ENCODE measurements around the gene IFRD1. TPM values are rescaled to one million over a fixed set of nuclear protein-coding genes. Genes with fewer than 3 reads are reported as not detected.

Gene IFRD1
- total and polyA plus RNA-seq, 7 donors = 22.8 to 63.7 (median 45.7) TPM

DNA sequence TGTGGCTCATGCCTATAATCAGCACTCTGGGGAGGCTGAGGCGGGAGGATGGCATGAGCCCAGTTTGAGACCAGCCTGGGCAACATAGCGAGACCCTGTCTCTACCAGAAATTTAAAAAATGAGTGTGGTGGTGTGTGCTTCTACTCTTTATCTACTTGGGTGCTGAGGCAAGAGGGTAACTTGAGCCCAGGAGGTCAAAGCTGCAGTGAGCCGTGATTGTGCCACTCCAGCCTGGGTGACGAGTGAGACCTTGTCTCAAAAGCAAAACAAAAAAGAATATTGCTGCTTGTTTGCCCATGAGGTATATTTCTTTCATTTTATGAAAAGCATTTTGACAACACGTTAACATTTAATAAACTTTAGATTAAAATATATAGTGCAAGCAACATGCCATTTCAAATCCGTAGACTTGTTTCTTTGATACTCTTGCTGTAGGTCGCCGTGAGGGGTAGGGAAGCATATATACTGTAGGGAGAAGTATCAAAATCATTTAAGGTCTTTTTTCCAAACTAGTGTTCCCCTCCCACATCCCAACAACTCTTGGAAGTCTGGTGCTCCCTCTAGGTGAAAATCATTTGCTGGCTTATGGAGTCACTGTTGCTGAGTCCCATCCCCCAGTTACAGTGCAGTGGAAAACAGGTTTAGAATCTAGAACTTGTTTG, 26.3 kb downstream of the IFRD1 start:
- intact Hi-C loops (cut with DNase I) = no loop called here
- Histone ChIP-seq H3K27me3 (no peaks in the 10 kb centered on the region), H3K36me3 (peaks cover 0 to 62% (median 21%) of the 10 kb centered on the region in 4 donors), H3K4me3 (no peak overlapping the region), H3K27ac (no peak overlapping the region), H3K9me3 (no peaks in the 10 kb centered on the region), H3K4me1 (peaks cover 0 to 16% (median 12%) of the 10 kb centered on the region in 4 donors)
- TF ChIP-seq EP300 (IDR thresholded peaks at IDR 0.05) = no peak
- TF ChIP-seq, protein P1, sequence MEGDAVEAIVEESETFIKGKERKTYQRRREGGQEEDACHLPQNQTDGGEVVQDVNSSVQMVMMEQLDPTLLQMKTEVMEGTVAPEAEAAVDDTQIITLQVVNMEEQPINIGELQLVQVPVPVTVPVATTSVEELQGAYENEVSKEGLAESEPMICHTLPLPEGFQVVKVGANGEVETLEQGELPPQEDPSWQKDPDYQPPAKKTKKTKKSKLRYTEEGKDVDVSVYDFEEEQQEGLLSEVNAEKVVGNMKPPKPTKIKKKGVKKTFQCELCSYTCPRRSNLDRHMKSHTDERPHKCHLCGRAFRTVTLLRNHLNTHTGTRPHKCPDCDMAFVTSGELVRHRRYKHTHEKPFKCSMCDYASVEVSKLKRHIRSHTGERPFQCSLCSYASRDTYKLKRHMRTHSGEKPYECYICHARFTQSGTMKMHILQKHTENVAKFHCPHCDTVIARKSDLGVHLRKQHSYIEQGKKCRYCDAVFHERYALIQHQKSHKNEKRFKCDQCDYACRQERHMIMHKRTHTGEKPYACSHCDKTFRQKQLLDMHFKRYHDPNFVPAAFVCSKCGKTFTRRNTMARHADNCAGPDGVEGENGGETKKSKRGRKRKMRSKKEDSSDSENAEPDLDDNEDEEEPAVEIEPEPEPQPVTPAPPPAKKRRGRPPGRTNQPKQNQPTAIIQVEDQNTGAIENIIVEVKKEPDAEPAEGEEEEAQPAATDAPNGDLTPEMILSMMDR (IDR thresholded peaks at IDR 0.05) = no peak
- no peak for DNase-seq
- WGBS, 2 donors = 98% methylated on average over 8 of the region's 8 CpGs

DNA sequence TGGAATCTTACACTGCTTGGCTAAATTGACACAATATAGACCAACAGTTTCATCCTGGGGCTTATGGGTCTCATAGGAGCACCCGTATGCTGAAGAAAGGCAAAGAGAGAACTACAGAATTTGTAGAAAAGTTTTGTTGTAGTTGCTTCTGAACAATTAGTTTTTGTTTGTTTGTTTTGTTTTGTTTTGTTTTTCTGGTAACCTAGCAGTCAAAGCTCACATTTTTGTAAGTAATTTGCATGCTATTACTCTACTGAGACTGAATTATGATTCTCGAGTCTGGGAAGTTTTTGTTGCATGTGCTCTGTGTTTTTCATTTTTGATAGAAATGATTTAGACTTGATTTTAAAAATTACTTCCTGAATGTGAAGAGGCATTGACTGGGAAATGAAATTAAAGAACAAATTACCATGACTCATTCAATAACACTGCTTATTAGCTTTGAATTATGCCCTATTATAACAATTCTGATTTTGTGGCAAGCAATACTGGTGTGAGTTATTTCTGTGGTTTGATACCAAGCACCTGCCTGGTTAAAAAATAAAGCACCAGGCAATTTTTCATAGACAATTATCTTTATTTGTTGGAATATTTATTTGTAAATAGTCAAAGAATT, 31.0 kb downstream of the IFRD1 start:
- TF ChIP-seq POLR2A (IDR thresholded peaks at IDR 0.05) (no peak), POLR2AphosphoS5 (IDR thresholded peaks at IDR 0.05) (no peak), EP300 (IDR thresholded peaks at IDR 0.05) (no peak)
- TF ChIP-seq, protein P1 (IDR thresholded peaks at IDR 0.05) = no peak
- H3K4me3 ChIP-seq = no peak overlapping the region
- no peak for DNase-seq
- H3K4me1 ChIP-seq = peaks cover 0 to 55% (median 53%) of the 10 kb centered on the region in 4 donors
- no peaks in the 10 kb centered on the region for H3K9me3 ChIP-seq
- H3K36me3 ChIP-seq = peaks cover 0 to 16% (median 4%) of the 10 kb centered on the region in 4 donors
- intact Hi-C loops (cut with DNase I) = loop anchor here (2.0 kb wide), 2 partner anchors 14 to 28 kb away; no protein-coding TSS in a partner anchor
- H3K27me3 ChIP-seq = no peaks in the 10 kb centered on the region
- 81 to 88% methylated on average over 2 of the region's 2 CpGs for WGBS, 2 donors
- peak overlapping the region; percentile 68 to 86 (median 75) for H3K27ac ChIP-seq

DNA sequence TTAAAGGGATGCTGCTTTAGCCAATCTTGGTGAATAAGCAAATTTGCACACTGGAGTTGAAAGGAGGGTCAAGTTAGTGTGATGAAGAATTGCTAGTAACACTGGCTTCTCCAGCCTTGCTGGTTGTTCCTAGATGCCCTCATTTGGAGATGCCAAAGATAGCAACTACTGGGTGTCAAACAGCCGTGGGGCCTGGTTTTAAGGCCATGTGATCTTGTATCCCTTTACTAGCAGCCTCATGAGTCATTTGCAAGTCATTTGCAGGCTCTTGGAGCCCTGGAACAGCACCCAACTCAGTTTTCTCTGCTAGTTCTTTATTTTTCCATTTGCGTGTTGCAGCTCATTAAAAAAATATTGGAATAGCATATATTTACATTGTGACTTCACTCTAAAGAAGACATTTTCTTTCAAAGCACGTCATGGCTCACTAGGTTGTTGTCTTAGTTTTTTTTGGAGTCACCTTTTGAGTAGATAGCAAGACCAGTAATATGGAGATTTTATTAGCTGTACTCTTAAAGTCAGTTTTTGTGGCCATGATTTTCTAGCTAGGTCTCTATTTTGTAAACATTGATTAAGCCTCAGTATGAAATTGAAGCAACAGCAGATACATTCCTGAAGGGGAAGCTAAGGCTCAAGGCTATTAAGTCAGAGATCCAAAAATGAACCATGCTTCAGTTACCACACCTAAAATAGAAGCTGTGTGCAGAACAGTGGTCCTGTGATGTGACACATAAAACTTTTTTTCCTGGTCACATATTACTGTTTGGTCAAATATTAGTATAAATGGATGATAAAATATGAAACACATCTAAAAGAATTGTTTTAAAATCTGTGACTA, 31.8 kb downstream of the IFRD1 start:
- Histone ChIP-seq H3K9me3 (no peaks in the 10 kb centered on the region), H3K27me3 (no peaks in the 10 kb centered on the region), H3K27ac (peak overlapping the region; percentile 68 to 86 (median 75)), H3K36me3 (peaks cover 0 to 8% (median 2%) of the 10 kb centered on the region in 4 donors), H3K4me3 (no peak overlapping the region), H3K4me1 (peaks cover 0 to 55% (median 53%) of the 10 kb centered on the region in 4 donors)
- TF ChIP-seq EP300 (IDR thresholded peaks at IDR 0.05) (peak in 3 of 4 donors; percentile 1 to 89 (median 41)), POLR2AphosphoS5 (IDR thresholded peaks at IDR 0.05) (peak; percentile 61 to 92 (median 74))
- TF ChIP-seq, protein P1 (IDR thresholded peaks at IDR 0.05) = no peak
- intact Hi-C loops (cut with DNase I) = loop anchor here (2.0 kb wide), 2 partner anchors 13 to 29 kb away; no protein-coding TSS in a partner anchor
- DNase-seq = peak; percentile 90
- WGBS, 2 donors = 76% methylated on average over 3 of the region's 3 CpGs

DNA sequence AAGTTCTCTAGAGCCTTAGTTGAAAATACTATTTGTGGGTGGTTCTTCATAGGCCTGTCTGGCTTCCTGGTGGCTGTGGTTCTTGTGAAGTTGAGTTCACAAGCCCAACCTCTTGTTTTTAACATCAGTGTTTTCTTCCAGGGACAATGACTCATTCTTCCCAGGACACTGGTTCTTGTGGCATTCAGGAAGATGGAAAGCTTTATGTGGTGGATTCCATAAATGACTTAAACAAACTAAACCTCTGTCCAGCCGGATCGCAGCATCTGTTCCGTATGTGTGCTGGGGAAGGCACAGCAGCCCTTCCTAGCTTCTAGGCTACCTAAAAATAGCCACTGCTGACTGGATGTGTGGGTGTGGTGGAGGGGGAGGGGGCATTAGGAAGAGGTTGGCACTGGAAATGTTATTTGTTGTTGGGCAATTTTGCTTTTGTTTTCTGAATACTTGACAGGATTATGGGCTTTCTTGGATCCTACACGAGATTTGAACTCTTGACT, 34.5 kb downstream of the IFRD1 start:
- H3K9me3 ChIP-seq = no peaks in the 10 kb centered on the region
- peaks cover 0 to 55% (median 53%) of the 10 kb centered on the region in 4 donors for H3K4me1 ChIP-seq
- peaks cover 0 to under 1% (median 0%) of the 10 kb centered on the region in 4 donors for H3K36me3 ChIP-seq
- peak overlapping the region; percentile 35 to 86 (median 75) for H3K27ac ChIP-seq
- H3K27me3 ChIP-seq = no peaks in the 10 kb centered on the region
- TF ChIP-seq, protein P1 (IDR thresholded peaks at IDR 0.05) = no peak
- TF ChIP-seq POLR2AphosphoS5 (IDR thresholded peaks at IDR 0.05) = peak; percentile 38 to 73 (median 50)
- TF ChIP-seq EP300 (IDR thresholded peaks at IDR 0.05) = peak in 2 of 4 donors; percentile 16 to 63
- TF ChIP-seq POLR2A (IDR thresholded peaks at IDR 0.05) = no peak
- WGBS, 2 donors = 66 to 77% methylated on average over 4 of the region's 4 CpGs
- intact Hi-C loops (cut with DNase I) = no loop called here
- DNase-seq = peak; percentile 75
- H3K4me3 ChIP-seq = no peak overlapping the region

All from sigmoid colon (tissue), 7 donors.